Keratinocyte (primary cell): ENCODE measurements around the gene KDM5B. TPM values are rescaled to one million over a fixed set of nuclear protein-coding genes. Genes with fewer than 3 reads are reported as not detected.

Source experiments
- DNase-seq: peaks from one replicate; pipeline ENCODE4 v3.0.0-alpha.2; 2011; ENCODE audit warnings: low read depth, missing footprints, low spot score
- FAIRE-seq: peaks from 2 replicates; lab custom pipeline; 2011; peaks lifted over from hg19 to GRCh38; lab: Jason Lieb, UNC
- H2AFZ ChIP-seq: 2 replicates; pipeline ENCODE4 v1.6.0; 2012; ENCODE audit warnings: low read length, control low read depth, inconsistent platforms; ENCODE audit not compliant: control insufficient read depth
- H3K27ac ChIP-seq: 2 replicates; pipeline ENCODE4 v1.5.1; 2011; ENCODE audit warnings: low read length; ENCODE audit not compliant: control insufficient read depth, insufficient read depth
- H3K27me3 ChIP-seq: 3 replicates; pipeline ENCODE4 v1.6.0; 2011; ENCODE audit warnings: low read length; ENCODE audit not compliant: control insufficient read depth, insufficient read depth; ENCODE audit errors: extremely low read depth
- H3K36me3 ChIP-seq, 2 experiments: 2 replicates in 1 of 2; 3 replicates in 1 of 2; pipeline ENCODE4 v1.5.1; 2011; ENCODE audit warnings: low read length in 2 of 2, mild to moderate bottlenecking in 1 of 2; ENCODE audit not compliant: control insufficient read depth in 2 of 2, insufficient read depth in 2 of 2; ENCODE audit errors: extremely low read depth in 1 of 2
- H3K4me1 ChIP-seq: 3 replicates; pipeline ENCODE4 v1.5.1; 2011; ENCODE audit warnings: low read length; ENCODE audit not compliant: control insufficient read depth, insufficient read depth; ENCODE audit errors: extremely low read depth
- H3K4me2 ChIP-seq: 3 replicates; pipeline ENCODE4 v1.6.0; 2011; ENCODE audit warnings: low read depth, low read length; ENCODE audit not compliant: control insufficient read depth, insufficient read depth; ENCODE audit errors: extremely low read depth
- H3K4me3 ChIP-seq, 3 experiments: fragments of 200-600 bp in 1 of 3; sonication (generic) in 1 of 3; 2 replicates in 2 of 3; 3 replicates in 1 of 3; pipeline ENCODE4 v1.5.1; 2011 to 2016; ENCODE audit warnings: low read length in 3 of 3, mild to moderate bottlenecking in 3 of 3, control low read depth in 2 of 3, inconsistent platforms in 1 of 3, low read depth in 1 of 3, mixed read lengths in 1 of 3, mixed run types in 1 of 3, moderate library complexity in 1 of 3; ENCODE audit not compliant: control insufficient read depth in 2 of 3, insufficient read depth in 2 of 3; ENCODE audit errors: extremely low read depth in 1 of 3
- H3K79me2 ChIP-seq: 2 replicates; pipeline ENCODE4 v1.6.0; 2012; ENCODE audit warnings: low read length; ENCODE audit not compliant: control insufficient read depth, insufficient read depth
- H3K9ac ChIP-seq: 3 replicates; pipeline ENCODE4 v1.6.0; 2011; ENCODE audit warnings: low read length; ENCODE audit not compliant: control insufficient read depth, insufficient read depth; ENCODE audit errors: extremely low read depth
- H3K9me1 ChIP-seq: 3 replicates; pipeline ENCODE4 v1.6.0; 2011; ENCODE audit warnings: low read length; ENCODE audit not compliant: control insufficient read depth, insufficient read depth; ENCODE audit errors: extremely low read depth
- H3K9me3 ChIP-seq: 2 replicates; pipeline ENCODE4 v1.5.1; 2012; ENCODE audit warnings: low read depth, low read length; ENCODE audit not compliant: control insufficient read depth
- H4K20me1 ChIP-seq: 3 replicates; pipeline ENCODE4 v1.6.0; 2011; ENCODE audit warnings: low read length; ENCODE audit not compliant: control insufficient read depth, insufficient read depth; ENCODE audit errors: extremely low read depth
- CTCF ChIP-seq, 3 experiments: IDR thresholded peaks in 1 of 3; conservative IDR thresholded peaks in 1 of 3; optimal IDR thresholded peaks in 1 of 3; 2 replicates in 2 of 3; 3 replicates in 1 of 3; pipeline versions ENCODE3 to v1.5.1; 2011; ENCODE audit warnings: low read length in 3 of 3, mild to moderate bottlenecking in 3 of 3, moderate library complexity in 2 of 3, control low read depth in 1 of 3, inconsistent platforms in 1 of 3; ENCODE audit not compliant: insufficient read depth in 2 of 3; ENCODE audit errors: extremely low read depth in 1 of 3
- EZH2 ChIP-seq: IDR thresholded peaks from one replicate; pipeline ENCODE4 v1.6.1; 2012; ENCODE audit warnings: inconsistent platforms, mild to moderate bottlenecking, low read length, moderate library complexity
- dilution Hi-C: fragments of 300-500 bp; cut with MboI; formaldehyde crosslinking; loops from one replicate; pipeline ENCODE4 v1.7.0; 2020; ENCODE audit warnings: low sequenced_read_pairs; ENCODE audit not compliant: extremely low pct_ligation_motif_present
- polyA plus RNA-seq, 5 experiments: library from polyadenylated mRNA; depleted of rRNA in 3 of 5; stranded (reverse) in 3 of 5; stranded (forward) in 1 of 5; unstranded in 1 of 5; fragments of >200 nt; gene quantifications; 1 replicate in 1 of 5; 2 replicates in 3 of 5; 3 replicates in 1 of 5; pipeline versions ENCODE4 v1.2.1 to v1.2.3, GENCODE V29; 2011 to 2012; ENCODE audit warnings: missing spikeins in 2 of 5, low read depth in 1 of 5, low replicate concordance in 1 of 5

Gene KDM5B
- polyA plus RNA-seq, 1 donor (not counting 4 experiments of a cell fraction or from before 2014, with no cell fraction given): 60.1 TPM

DNA sequence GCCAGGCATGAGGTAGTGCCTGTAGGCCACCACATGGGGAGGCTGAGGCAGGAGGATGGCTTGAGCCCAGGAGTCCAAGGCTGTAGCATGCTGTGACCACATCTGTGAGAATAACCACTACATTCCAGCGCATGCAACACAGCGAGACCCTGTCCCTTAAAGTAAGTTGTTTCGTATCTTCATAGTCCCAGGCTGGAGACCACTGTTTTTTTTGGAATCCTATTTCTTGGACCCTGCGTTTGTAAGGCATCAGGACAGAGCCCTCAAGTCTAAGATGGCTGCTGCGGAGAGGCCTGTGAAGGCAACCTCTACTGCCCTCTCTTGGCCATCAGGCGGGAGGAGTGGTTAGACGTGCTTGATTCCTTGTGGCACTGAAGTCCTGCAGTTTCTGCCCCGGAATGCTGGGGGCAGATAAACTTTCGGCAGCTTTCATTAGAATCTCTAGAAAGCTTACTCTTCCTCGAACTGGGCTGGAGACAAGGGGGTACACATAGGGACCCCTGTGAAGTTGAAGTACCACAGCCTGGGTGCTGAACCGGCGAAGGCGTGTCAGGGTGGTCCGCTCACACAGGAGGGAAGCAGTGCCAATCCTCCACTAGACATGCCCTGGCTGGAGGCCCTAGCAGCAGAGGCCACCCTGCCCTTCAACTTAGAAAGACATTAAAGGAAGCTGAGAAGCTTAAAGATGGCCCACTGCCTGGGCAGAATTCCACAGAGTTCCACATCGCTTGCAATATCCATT lies 44.1 kb upstream of the KDM5B start:
- Histone ChIP-seq H3K27me3 (no peaks in the 10 kb centered on the region), H3K36me3 (no peaks in the 10 kb centered on the region), H3K27ac (no peak overlapping the region), H3K4me3 (no peak overlapping the region), H3K9me3 (no peaks in the 10 kb centered on the region), H2AFZ (peak overlapping the region; percentile 78), H3K9me1 (no peaks in the 10 kb centered on the region), H3K79me2 (no peaks in the 10 kb centered on the region), H4K20me1 (no peaks in the 10 kb centered on the region), H3K4me1 (no peaks in the 10 kb centered on the region), H3K9ac (no peak overlapping the region), H3K4me2 (no peak overlapping the region)
- DNase-seq: peak; percentile 21
- dilution Hi-C loops: no loop called here
- FAIRE-seq: peak; percentile 76
- TF ChIP-seq EZH2 (no peak), CTCF (optimal IDR thresholded peaks at IDR 0.05 in 1 of 3, IDR thresholded peaks at IDR 0.05 in 1 of 3, conservative IDR thresholded peaks at IDR 0.05 in 1 of 3; ENCODE audit: extremely low read depth in 1 of 3, insufficient read depth in 2 of 3, low read length in 3 of 3) (peak; percentile 82 to 94 (median 92))

GRCh38 chr1:202850593-202851362 lies 42.6 kb upstream of the KDM5B start:
- DNase-seq: no peak
- no peak overlapping the region for H3K4me2 ChIP-seq
- H3K9me1 ChIP-seq: no peaks in the 10 kb centered on the region
- dilution Hi-C loops: no loop called here
- H3K4me1 ChIP-seq: no peaks in the 10 kb centered on the region
- H3K79me2 ChIP-seq: no peaks in the 10 kb centered on the region
- no peak for FAIRE-seq
- H4K20me1 ChIP-seq: no peaks in the 10 kb centered on the region
- no peak overlapping the region for H3K4me3 ChIP-seq
- H3K27me3 ChIP-seq: no peaks in the 10 kb centered on the region
- TF ChIP-seq CTCF (optimal IDR thresholded peaks at IDR 0.05 in 1 of 3, IDR thresholded peaks at IDR 0.05 in 1 of 3, conservative IDR thresholded peaks at IDR 0.05 in 1 of 3; ENCODE audit: extremely low read depth in 1 of 3, insufficient read depth in 2 of 3, low read length in 3 of 3) (no peak), EZH2 (no peak)
- H2AFZ ChIP-seq: no peak overlapping the region
- no peak overlapping the region for H3K9ac ChIP-seq
- H3K27ac ChIP-seq: no peak overlapping the region
- no peaks in the 10 kb centered on the region for H3K9me3 ChIP-seq
- H3K36me3 ChIP-seq: no peaks in the 10 kb centered on the region
